ENCODE data around the gene ORM1.
A peak's percentile ranks its signal among the peaks of the same experiment; 100 is the strongest.
"Not testable (repeated sequence)": the region's sequence is repeated elsewhere in the genome, so short reads cannot be mapped to it uniquely, and the experiment has no call there.

Gene ORM1

GRCh38 chr9:114325684-114326254 is 2.9 kb downstream of the ORM1 start:
- not testable (repeated sequence) for DNase-seq (ENCODE audit: low spot score)

DNA sequence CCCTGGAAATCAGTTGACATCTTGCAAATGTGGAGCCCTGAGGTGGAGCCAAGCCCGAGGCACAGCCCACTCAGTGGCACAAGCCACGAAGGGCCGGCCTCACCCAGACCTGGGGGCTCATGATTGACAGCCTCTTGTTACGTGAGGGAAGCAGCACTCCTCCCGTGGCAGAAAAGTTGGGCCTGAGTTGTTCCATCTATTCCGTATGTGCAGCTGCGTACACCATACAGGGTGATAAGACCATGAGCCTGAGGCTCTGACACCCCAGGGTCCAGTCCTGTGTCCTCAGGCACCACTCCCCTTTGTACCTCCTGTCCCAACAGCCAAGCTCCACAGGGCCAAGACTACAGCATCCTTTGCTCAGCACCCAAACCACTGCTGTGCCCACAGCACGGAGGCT is 4.9 kb downstream of the ORM1 start:
- DNase-seq (ENCODE audit: low spot score) = no peak

DNA sequence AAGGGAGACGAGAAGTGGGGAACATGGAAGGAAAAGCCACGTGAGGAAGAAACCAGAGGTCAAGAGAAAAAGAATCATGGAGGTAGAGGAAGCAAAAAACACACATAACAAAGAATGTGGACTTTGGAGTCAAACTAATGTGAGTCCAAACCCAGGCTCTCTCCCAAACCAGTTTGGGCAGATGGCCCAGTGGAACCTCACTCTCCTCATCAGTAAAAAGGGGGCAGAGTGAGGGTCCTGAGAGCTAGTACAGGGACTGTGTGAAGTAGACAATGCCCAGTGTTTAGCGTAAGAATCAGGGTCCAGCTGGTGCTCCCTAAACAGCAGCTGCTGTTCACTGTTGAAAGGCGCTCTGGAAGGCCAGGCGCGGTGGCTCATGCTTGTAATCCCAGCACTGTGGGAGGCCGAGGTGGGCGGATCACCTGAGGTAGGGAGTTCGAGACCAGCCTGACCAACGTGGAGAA is 5.5 kb downstream of the ORM1 start:
- not testable (repeated sequence) for DNase-seq (ENCODE audit: low spot score)

DNA sequence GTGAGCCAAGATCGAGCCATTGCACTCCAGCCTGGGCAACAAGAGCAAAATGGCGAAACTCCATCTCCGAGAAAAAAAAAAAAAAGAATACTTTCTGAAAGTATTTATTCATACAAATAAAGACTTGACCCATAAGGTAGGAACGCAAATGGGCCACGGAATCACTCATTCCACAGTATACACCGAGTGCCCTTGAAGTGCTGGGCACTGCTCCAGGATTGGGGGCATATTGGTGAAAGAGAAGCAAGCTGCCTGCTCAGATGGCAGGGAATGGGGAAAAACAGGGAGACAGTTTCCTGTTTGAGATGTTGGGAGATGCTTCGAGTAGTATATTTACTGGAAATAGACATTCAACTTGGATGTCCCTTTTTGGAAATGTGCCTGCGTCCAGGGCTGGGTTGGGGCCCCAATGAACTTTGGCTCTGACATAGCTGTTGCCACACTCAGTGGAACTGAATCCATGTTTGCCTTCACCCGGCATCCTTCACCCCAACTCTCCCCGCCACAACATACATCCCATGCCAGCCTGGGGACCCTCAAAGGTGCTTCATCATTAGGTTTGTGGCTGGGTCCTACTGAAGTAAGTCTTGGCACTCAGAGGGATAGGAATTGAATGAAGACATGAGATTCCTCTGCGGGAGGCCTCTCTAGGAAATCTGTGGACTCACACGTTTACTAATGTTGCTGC is 6.2 kb downstream of the ORM1 start:
- not testable (repeated sequence) for DNase-seq (ENCODE audit: low spot score)

DNA sequence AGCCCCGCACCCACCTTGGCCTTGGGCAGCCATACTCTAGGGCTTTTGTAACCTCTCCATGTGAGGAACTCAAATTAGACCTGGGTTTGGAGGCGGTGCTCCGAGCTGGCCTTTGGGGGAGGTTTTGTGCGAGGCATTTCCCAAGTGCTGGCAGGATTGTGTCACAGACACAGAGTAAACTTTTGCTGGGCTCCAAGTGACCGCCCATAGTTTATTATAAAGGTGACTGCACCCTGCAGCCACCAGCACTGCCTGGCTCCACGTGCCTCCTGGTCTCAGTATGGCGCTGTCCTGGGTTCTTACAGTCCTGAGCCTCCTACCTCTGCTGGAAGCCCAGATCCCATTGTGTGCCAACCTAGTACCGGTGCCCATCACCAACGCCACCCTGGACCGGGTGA is 6.7 kb downstream of the ORM1 start, which contains the start of gene ORM2:
TSS of gene ORM2 (plus strand) at position 245 of the 398 bp plus-strand sequence. CDS start at position 281, 36 bp downstream.
- DNase-seq (ENCODE audit: low spot score) = not testable (repeated sequence)

DNA sequence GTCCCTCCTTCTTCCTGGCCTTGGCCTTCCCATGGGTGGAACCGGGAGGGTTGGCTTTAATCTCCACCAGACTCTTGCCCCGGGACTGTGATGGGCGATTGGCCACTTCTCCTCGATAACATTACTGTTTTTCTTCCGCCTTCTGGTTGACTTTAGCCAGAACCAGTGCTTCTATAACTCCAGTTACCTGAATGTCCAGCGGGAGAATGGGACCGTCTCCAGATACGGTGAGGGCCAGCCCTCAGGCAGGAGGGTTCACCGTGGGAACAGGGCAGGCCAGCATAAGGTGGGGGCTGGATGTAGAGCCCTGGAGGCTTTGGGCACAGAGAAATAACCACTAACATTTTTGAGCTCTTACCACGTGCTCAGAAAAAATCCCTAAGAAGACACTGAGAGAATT is 7.7 kb downstream of the ORM1 start:
- DNase-seq (ENCODE audit: low spot score) = no peak

GRCh38 chr9:114331229-114332195 is 8.6 kb downstream of the ORM1 start:
- not testable (repeated sequence) for DNase-seq (ENCODE audit: low spot score)

DNA sequence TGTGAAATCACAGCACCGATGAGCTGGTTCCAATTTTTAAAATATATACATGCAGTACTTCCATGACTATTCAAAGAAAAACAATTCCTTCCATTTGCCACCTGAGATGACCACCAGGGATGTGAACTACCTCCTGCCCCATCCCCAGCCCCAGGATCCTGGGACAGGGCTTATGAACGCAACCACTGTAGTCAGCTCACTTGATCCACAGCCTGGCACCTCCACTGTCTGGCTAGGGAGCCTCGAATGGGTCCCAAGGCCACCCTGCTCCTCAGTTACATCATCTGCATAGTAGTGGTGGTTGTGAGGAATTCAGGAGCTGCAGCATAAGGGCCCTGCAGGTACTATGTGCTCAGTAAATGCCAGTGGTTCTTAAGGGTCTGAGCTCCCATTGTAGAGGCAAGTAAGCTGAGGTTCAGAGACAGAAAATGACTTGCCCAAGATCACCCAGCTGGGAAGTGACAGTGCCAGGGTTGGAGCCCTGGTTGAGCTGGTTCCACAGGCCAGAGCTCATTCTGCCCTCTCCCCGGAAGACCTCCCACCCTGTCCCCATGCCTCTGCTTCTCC is 9.7 kb downstream of the ORM1 start:
- not testable (repeated sequence) for DNase-seq (ENCODE audit: low spot score)

DNA sequence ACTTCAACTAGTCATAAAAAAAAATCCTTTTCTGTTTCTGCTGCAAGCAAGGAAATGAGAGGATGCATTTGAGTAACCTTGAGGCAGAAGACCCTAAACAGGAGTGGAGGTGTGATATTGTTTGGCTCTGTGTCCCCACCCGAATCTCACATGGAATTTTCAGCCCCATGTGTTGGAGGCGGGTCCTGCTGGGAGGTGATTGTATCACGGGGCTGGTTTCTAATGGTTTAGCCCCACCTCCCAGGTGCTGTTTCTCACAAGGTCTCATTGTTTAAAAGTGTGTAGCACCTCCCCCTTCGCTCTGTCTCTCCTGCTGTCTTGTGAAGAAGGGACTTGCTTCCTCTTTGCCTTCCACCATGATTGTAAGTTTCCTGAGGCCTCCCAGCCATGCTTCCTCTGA is 10.8 kb downstream of the ORM1 start:
- not testable (repeated sequence) for DNase-seq (ENCODE audit: low spot score)

GRCh38 chr9:114334490-114334889 is 11.6 kb downstream of the ORM1 start:
- no peak for DNase-seq (ENCODE audit: low spot score)

- DNase-seq (ENCODE audit: low spot score) = no peak
These were observed 12.8 kb downstream of the ORM1 start for GRCh38 chr9:114335745-114336144.

DNA sequence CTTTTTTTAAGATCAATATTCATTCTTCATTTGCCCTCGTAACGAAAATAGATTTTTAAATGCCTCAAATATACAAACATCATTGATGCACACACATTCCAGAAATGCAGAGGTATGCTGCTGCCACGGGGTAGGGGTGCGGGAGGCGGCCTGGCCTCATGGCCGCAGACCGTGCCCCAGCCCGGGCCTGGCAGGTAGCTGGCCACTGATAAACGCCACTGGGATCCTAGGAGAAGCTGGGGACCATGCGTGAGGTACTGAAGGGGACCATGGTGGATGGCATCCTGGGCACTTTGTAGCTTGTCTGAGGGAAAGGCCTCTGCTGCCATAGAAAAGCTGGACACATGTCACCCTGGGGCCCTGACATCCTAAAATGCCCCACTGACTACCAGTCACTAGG is 13.3 kb downstream of the ORM1 start:
- DNase-seq (ENCODE audit: low spot score) = no peak

DNA sequence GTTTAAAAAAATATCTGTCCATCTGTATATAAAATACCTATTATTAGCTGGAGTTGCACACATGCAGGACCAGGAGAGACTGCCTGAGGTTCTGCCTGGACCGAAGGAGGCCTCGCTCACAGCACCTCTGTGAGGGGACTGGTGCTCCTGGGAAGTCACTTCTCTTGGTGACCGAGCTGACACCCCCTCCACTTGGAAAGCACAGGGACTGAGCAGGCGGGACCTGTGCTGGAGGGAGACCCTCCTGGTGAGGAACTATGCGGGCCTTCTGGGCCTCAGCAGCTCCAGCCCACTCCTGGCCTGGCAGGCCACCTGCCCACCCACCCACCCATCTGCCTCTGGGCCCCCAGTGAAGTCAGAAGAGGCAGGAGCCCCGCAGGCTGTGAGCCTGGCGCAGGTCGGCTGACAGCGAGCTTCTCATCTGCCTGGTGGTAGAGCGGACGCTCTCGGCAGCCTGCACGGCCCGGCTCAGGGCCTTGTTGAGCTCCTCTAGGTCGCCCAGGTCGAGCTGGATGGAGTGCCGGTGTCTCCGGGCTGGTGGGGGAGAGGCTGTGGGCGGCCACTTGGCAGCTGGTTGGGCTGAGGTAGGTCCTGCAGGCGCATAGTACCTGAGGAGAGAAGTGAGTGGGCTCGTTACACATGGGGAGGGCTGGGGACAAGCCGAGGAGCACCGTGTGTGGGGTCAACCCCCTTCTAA is 13.9 kb downstream of the ORM1 start:
- no peak for DNase-seq (ENCODE audit: low spot score)

DNA sequence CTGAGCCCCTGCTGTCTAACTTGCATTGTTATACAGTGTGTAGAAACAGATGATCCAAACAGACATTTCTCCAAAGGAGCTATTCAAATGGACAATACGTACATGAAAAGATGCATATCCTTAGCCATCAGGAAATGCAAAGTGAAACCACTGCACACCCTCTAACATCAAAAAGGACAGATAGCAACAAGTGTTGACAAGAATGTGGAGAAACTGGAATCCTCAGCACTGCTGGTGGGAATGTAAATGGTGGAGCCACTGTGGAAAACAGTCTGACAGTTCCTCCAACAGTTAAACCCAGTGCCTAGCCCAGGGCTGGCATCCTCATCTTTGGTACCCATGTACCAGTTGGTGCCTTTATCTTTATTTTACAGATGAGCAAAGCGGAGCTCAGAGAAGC is 15.3 kb downstream of the ORM1 start:
- DNase-seq (ENCODE audit: low spot score) = no peak

DNA sequence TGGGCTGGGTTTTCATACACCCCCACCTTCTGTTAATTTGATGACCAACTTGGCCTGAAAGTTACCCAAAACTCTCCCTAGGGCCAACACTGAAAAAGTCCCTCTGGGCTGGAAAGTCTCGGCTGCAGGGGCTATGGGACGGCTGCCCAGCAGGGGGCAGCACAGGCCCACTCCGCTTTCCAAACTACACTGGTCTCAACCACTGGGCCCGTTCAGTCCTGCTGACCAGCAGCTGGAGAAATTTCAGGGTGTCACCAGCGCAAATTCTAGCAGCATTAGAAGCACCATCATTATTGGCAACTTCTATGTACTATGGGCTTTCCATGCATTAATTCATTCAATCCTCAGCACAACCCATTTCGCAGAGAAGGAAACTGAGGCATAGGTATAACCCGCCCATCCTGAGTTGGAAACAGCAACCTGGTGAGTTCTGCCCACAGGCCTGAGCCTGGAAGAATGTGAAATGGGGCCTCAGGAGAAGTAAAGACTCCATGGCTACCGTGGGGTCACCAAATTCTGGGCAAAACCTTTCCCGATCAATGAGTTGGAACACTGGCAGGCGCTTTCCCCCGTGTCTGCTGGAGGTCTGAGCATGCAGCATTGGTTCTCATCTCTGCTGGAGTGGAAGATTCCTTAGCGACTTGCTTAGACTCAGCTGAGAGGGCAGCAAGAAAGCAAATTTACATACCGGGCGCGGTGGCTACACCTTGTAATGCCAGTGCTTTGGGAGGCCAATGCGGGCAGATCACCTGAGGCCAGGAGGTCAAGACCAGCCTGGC is 16.4 kb downstream of the ORM1 start:
- peak; percentile 98 for DNase-seq (ENCODE audit: low spot score)

- DNase-seq (ENCODE audit: low spot score) = no peak
These were observed 18.4 kb downstream of the ORM1 start for GRCh38 chr9:114341152-114341830.

DNA sequence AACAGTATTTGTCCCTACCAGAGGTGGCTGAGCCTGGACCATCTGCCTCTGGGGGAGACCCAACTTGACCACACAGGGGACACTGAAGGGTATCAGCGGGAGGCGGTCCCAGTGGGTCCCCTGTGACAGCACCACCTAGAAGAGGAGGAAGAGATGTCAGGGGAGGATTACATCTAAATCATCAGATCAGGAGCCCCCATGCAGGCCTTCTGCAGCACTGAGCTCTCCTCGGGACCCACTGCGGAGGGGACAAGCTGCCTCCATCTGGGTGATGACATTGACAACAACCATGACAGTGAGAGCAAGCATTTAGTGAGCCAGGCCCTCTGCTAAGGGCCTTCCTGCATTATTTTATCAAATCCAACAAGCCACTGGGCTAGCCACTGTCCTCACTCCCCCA is 19.1 kb downstream of the ORM1 start:
- no peak for DNase-seq (ENCODE audit: low spot score)

- no peak for DNase-seq (ENCODE audit: low spot score)
These were observed 20.0 kb downstream of the ORM1 start for GRCh38 chr9:114342755-114343440.

GRCh38 chr9:114343471-114344187 is 20.7 kb downstream of the ORM1 start:
- DNase-seq (ENCODE audit: low spot score) = no peak

Measured in HuH-7 (cell line).